Panc1 (cell line): ENCODE data around the gene ZNF469. TPM values are rescaled to one million over a fixed set of nuclear protein-coding genes. Genes with fewer than 3 reads are reported as not detected.
A peak's percentile ranks its signal among the peaks of the same experiment; 100 is the strongest.

Experiments used
- ATAC-seq: fragments of 200-7000 bp; cut with Tn5 transposase; 2 replicates; pipeline ENCODE4 v1.9.1; 2020; ENCODE audit warnings: mild to moderate bottlenecking, moderate library complexity
- BruUV-seq: library from RNA; stranded (reverse); fragments of 400-500 nt; replicated peaks from 2 replicates; lab custom pipeline; 2021; lab: Mats Ljungman, UMichigan
- CTCF ChIA-PET: fragments of 300-600 bp; sonication (Branson Sonifier 250); formaldehyde crosslinking; loops from one replicate; lab custom pipeline; 2022; ENCODE audit warnings: antibody characterized with exemption; lab: Charles Lee
- POLR2A ChIA-PET: fragments of 300-600 bp; sonication (Branson Sonifier 250); formaldehyde crosslinking; loops from one replicate; lab custom pipeline; 2022; ENCODE audit warnings: antibody characterized with exemption; lab: Charles Lee
- DNase-seq: peaks from one replicate; pipeline ENCODE4 v3.0.0-alpha.2; 2010; ENCODE audit warnings: low read depth, low spot score
- H3K27ac ChIP-seq: 2 replicates; pipeline ENCODE4 v1.5.1; 2011; ENCODE audit warnings: mild to moderate bottlenecking, low read length, inconsistent platforms
- H3K27me3 ChIP-seq: fragments of 200-500 bp; sonication (Bioruptor generic); 2 replicates; pipeline ENCODE4 v1.6.0; 2014; ENCODE audit warnings: low read length, inconsistent platforms; ENCODE audit not compliant: control insufficient read depth, insufficient read depth
- H3K36me3 ChIP-seq: fragments of 200-500 bp; sonication (Bioruptor generic); 2 replicates; pipeline ENCODE4 v1.5.1; 2014; ENCODE audit warnings: inconsistent platforms, mild to moderate bottlenecking, low read length, moderate library complexity; ENCODE audit not compliant: control insufficient read depth, insufficient read depth
- H3K4me1 ChIP-seq: 2 replicates; pipeline ENCODE4 v1.5.1; 2011; ENCODE audit warnings: inconsistent platforms, mild to moderate bottlenecking, low read length, moderate library complexity; ENCODE audit not compliant: control insufficient read depth, insufficient read depth
- H3K4me3 ChIP-seq, 2 experiments: 2 replicates each; pipeline ENCODE4 v1.5.1; 2011 to 2012; ENCODE audit warnings: low read depth in 2 of 2, low read length in 2 of 2, mild to moderate bottlenecking in 2 of 2, inconsistent platforms in 1 of 2, moderate library complexity in 1 of 2
- H3K9me3 ChIP-seq: fragments of 200-500 bp; sonication (Bioruptor generic); 2 replicates; pipeline ENCODE4 v1.5.1; 2014; ENCODE audit warnings: low read depth, mild to moderate bottlenecking, inconsistent platforms, low read length, moderate library complexity; ENCODE audit not compliant: control insufficient read depth, insufficient read depth
- CTCF ChIP-seq: fragments of 450-650 bp; IDR thresholded peaks from 2 replicates; pipeline ENCODE4 v1.5.1; 2017; ENCODE audit warnings: mild to moderate bottlenecking
- POLR2AphosphoS5 ChIP-seq: IDR thresholded peaks from 2 replicates; pipeline ENCODE4 v1.6.1; 2012; ENCODE audit warnings: mild to moderate bottlenecking, low read depth, low read length, moderate library complexity
- REST ChIP-seq, 2 experiments: IDR thresholded peaks; 2 replicates each; pipeline ENCODE4 v1.6.1; 2011 to 2012; ENCODE audit warnings: low read depth in 2 of 2, control low read depth in 1 of 2, low read length in 1 of 2, mild to moderate bottlenecking in 1 of 2, moderate library complexity in 1 of 2; ENCODE audit not compliant: insufficient read depth in 1 of 2
- SIN3A ChIP-seq: IDR thresholded peaks from 2 replicates; pipeline ENCODE4 v1.6.1; 2012; ENCODE audit warnings: low read depth, mild to moderate bottlenecking, low read length, moderate library complexity, borderline replicate concordance; ENCODE audit not compliant: insufficient read depth
- TCF7L2 ChIP-seq: IDR thresholded peaks from 2 replicates; pipeline ENCODE4 v1.6.1; 2011; ENCODE audit warnings: mild to moderate bottlenecking, low read depth, low read length, inconsistent platforms
- in situ Hi-C: cut with HindIII; loops from 2 replicates; pipeline ENCODE4 v1.10.0; 2016; ENCODE audit warnings: low sequenced_read_pairs, low pct_unique_long_range_greater_than_20kb
- intact Hi-C: fragments of 100-400 bp; cut with micrococcal nuclease; formaldehyde crosslinking; loops from one replicate; pipeline ENCODE4 v1.10.0; 2022; ENCODE audit not compliant: unreplicated experiment
- total RNA-seq: library from RNA; stranded (reverse); gene quantifications from one replicate; pipeline ENCODE4 v1.2.1, GENCODE V29; 2021; ENCODE audit not compliant: unreplicated experiment

Gene ZNF469
- total RNA-seq, 1 experiment from 2014 or later = 1.3 TPM

- H3K4me3 ChIP-seq = no peak overlapping the region
- ChIA-PET POLR2A (no interaction called here), CTCF (no interaction called here)
- H3K4me1 ChIP-seq = peaks cover 11% of the 10 kb centered on the region
- no peak for TF ChIP-seq POLR2AphosphoS5
- TF ChIP-seq CTCF = no peak
- TF ChIP-seq TCF7L2 = no peak
- TF ChIP-seq REST (IDR thresholded peaks at IDR 0.05; ENCODE audit: insufficient read depth in 1 of 2, low read depth in 2 of 2, low read length in 1 of 2) = no peak
- no peak for TF ChIP-seq SIN3A
- intact Hi-C loops (no loop called here), in situ Hi-C loops (no loop called here)
- no peaks in the 10 kb centered on the region for H3K36me3 ChIP-seq
- ATAC-seq (peak; percentile 64), DNase-seq (no peak)
- no TSS peak for BruUV-seq
- H3K27me3 ChIP-seq = no peaks in the 10 kb centered on the region
- peak overlapping the region; percentile 61 for H3K27ac ChIP-seq
- H3K9me3 ChIP-seq = no peaks in the 10 kb centered on the region
Measured at GRCh38 chr16:88387941-88388627, 5.3 kb downstream of the ZNF469 start.

GRCh38 chr16:88389191-88389590, 6.4 kb downstream of the ZNF469 start:
- H3K4me1 ChIP-seq = peaks cover 11% of the 10 kb centered on the region
- in situ Hi-C loops (no loop called here), intact Hi-C loops (no loop called here)
- no peaks in the 10 kb centered on the region for H3K27me3 ChIP-seq
- BruUV-seq = no TSS peak
- H3K36me3 ChIP-seq = no peaks in the 10 kb centered on the region
- TF ChIP-seq TCF7L2 = no peak
- no peak for TF ChIP-seq REST (IDR thresholded peaks at IDR 0.05; ENCODE audit: insufficient read depth in 1 of 2, low read depth in 2 of 2, low read length in 1 of 2)
- TF ChIP-seq CTCF = no peak
- no peak overlapping the region for H3K27ac ChIP-seq
- POLR2A ChIA-PET = no interaction called here
- CTCF ChIA-PET = no interaction called here
- no peak for ATAC-seq
- no peaks in the 10 kb centered on the region for H3K9me3 ChIP-seq
- H3K4me3 ChIP-seq = no peak overlapping the region
- DNase-seq = no peak
